Heart left ventricle (tissue), 13 donors: ENCODE measurements around the gene PARP8.

Source experiments
- CTCF ChIP-seq, 12 donors: fragments of 200-600 bp; sonication (generic) in 4 of 12; IDR thresholded peaks; one replicate each; pipeline versions ENCODE4 v1.5.0 to v1.8.0; 2018 to 2022; ENCODE audit warnings: antibody characterized with exemption in 12 of 12, mild to moderate bottlenecking in 5 of 12
- POLR2A ChIP-seq, 2 donors: fragments of 450-650 bp; IDR thresholded peaks; one replicate each; pipeline ENCODE4 v1.6.1; 2017; ENCODE audit warnings: antibody characterized with exemption in 2 of 2, mild to moderate bottlenecking in 2 of 2, moderate library complexity in 2 of 2
- donor health status: ischemic (EF 13 %, LVEDD 7.1; RV severe dilation, severe dysfunction).
- donor health status: DM: no; HTN: yes; CAD: no.
- donor health status: DM: no; HTN: no; CAD: no.
- donor health status: ischemic (EF 25% LVEDD 6.9; RV normal size, moderate dysfunction).
- donor health status: ischemic (EF 25% LVEDD 5.7; RV mildly dilated, moderate dysfunction).
- donor health status: ischemic (EF 35%, LVEDD 5.7; RV mildly dilated, moderate dysfunction).
- donor health status: nonischemic (EF 11% LVEDD 7.7; RV severe dilation, severe dysfunction).
- donor health status: DM: yes; HTN: yes; CAD: no.
- donor health status: PGD.
- donor health status: ischemic (EF 29% LVEDD 5.4; RV normal size, mild dysfunction).
- donor health status: nonischemic (EF 23%, LVEDD 6.1; RV moderate dilation, normal function).

DNA sequence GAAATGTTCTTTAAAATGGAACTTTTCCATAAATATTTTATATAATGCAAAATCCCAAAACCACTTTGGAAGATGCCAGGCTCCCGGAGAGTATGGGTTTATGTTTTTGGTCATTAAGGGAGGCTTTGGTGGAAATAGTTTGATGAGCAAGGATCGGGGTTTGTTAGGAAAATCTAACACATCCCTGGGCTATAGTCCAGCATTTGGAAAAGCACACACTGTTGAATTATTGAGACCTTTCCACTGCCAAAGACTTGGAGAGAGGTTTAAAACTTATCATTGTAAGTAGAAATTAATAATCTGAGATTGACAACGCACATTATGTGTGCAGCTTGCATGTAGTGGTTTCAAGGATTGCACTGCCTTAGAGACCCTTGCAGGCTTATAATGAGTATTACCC lies 156.3 kb downstream of the PARP8 start:
- no peak for TF ChIP-seq CTCF (IDR thresholded peaks at IDR 0.05)
- TF ChIP-seq POLR2A (IDR thresholded peaks at IDR 0.05), result no peak
